ENCODE data around the gene AGR2.

- TF ChIP-seq CTCF (conservative IDR thresholded peaks at IDR 0.05; ENCODE audit: low read depth, low read length) (no peak), EZH2 (IDR thresholded peaks at IDR 0.05; ENCODE audit: borderline replicate concordance, low read depth, low read length, poor library complexity, severe bottlenecking) (no peak)
Measured at GRCh38 chr7:16764942-16765341, 39.9 kb downstream of the AGR2 start.
